Activated naive CD8-positive, alpha-beta T cell treated with anti-CD3 and anti-CD28 coated beads, Interleukin-2, amount 50 U/mL, for 24 hours (primary cell): ENCODE data around the gene KIF2C.
"Not testable (repeated sequence)": the region's sequence is repeated elsewhere in the genome, so short reads cannot be mapped to it uniquely, and the experiment has no call there.

Source experiments
- ATAC-seq: fragments of 150-1000 bp; cut with Tn5 transposase; one replicate; pipeline ENCODE4 v1.10.0; 2021
- DNase-seq: peaks from one replicate; pipeline ENCODE4 v3.0.0; 2021
- H3K27ac Mint-ChIP-seq: one replicate; pipeline ENCODE4 v1.8.0; 2021; ENCODE audit warnings: mild to moderate bottlenecking, mixed read lengths
- H3K27me3 Mint-ChIP-seq: one replicate; pipeline ENCODE4 v1.8.0; 2021; ENCODE audit warnings: mixed read lengths
- H3K36me3 Mint-ChIP-seq: one replicate; pipeline ENCODE4 v1.8.0; 2021; ENCODE audit warnings: low read depth, mixed read lengths
- H3K4me1 Mint-ChIP-seq: one replicate; pipeline ENCODE4 v1.8.0; 2021; ENCODE audit warnings: mixed read lengths
- H3K4me3 Mint-ChIP-seq: one replicate; pipeline ENCODE4 v1.8.0; 2021; ENCODE audit warnings: mild to moderate bottlenecking, moderate library complexity, mixed read lengths
- H3K9me3 Mint-ChIP-seq: one replicate; pipeline ENCODE4 v1.8.0; 2021; ENCODE audit warnings: mixed read lengths

KIF2C gene

DNA sequence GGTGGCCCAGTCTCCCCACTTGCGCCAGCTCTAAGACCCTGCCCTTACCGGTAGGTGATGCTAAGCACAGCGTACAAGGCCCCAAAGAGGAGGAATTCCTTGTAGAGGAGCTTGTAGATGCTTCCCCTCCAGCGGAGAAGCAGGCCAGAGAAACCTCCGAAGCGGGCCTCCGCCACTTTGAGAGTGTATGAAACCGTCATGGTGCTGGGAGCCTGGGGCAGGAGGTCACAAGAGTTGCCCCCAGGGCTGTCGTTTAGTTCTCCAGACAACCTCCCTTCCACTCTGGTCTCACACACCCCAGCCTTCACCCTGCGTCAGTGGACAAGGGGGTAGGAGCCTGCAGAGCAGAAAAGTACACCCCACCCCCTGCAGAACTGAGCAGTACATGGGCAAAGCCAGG is 47.9 kb downstream of the KIF2C start:
- Mint-ChIP-seq H3K4me1 (peaks cover 34% of the 10 kb centered on the region), H3K36me3 (peaks cover 2% of the 10 kb centered on the region), H3K27me3 (no peaks in the 10 kb centered on the region), H3K9me3 (no peaks in the 10 kb centered on the region), H3K4me3 (no peak overlapping the region), H3K27ac (no peak overlapping the region)
- DNase-seq, result no peak
- no peak for ATAC-seq

GRCh38 chr1:44788120-44788860 is 48.7 kb downstream of the KIF2C start, which contains the start of gene BEST4:
Gene BEST4 (minus strand): TSS chr1:44788170. CDS start chr1:44787705, 465 bp downstream.
- Mint-ChIP-seq H3K36me3 (no peaks in the 10 kb centered on the region), H3K27me3 (no peaks in the 10 kb centered on the region), H3K4me3 (no peak within 1 kb of the TSS), H3K27ac (no peak within 1 kb of the TSS), H3K4me1 (peaks cover 29% of the 10 kb centered on the region), H3K9me3 (no peaks in the 10 kb centered on the region)
- ATAC-seq (no peak), DNase-seq (no peak)

- H3K4me1 Mint-ChIP-seq, result peaks cover 5% of the 10 kb centered on the region
- H3K27me3 Mint-ChIP-seq, result no peaks in the 10 kb centered on the region
- ATAC-seq (no peak), DNase-seq (no peak)
- peak overlapping the region; percentile 22 for H3K27ac Mint-ChIP-seq
- H3K9me3 Mint-ChIP-seq, result no peaks in the 10 kb centered on the region
- H3K36me3 Mint-ChIP-seq, result no peaks in the 10 kb centered on the region
- no peak overlapping the region for H3K4me3 Mint-ChIP-seq
These were observed 51.5 kb downstream of the KIF2C start for GRCh38 chr1:44790968-44791801.

GRCh38 chr1:44792736-44793502 is 53.3 kb downstream of the KIF2C start:
- no peak overlapping the region for H3K4me3 Mint-ChIP-seq
- ATAC-seq, result no peak
- H3K36me3 Mint-ChIP-seq, result no peaks in the 10 kb centered on the region
- DNase-seq, result no peak
- H3K27ac Mint-ChIP-seq, result no peak overlapping the region
- no peaks in the 10 kb centered on the region for H3K4me1 Mint-ChIP-seq
- no peaks in the 10 kb centered on the region for H3K27me3 Mint-ChIP-seq
- H3K9me3 Mint-ChIP-seq, result no peaks in the 10 kb centered on the region

- Mint-ChIP-seq H3K36me3 (peaks cover 17% of the 10 kb centered on the region), H3K4me1 (peaks cover 23% of the 10 kb centered on the region)
- not testable (repeated sequence) for H3K27ac Mint-ChIP-seq, ATAC-seq, H3K27me3 Mint-ChIP-seq, DNase-seq, H3K9me3 Mint-ChIP-seq, H3K4me3 Mint-ChIP-seq
These were observed 58.2 kb downstream of the KIF2C start for GRCh38 chr1:44797886-44798285.

DNA sequence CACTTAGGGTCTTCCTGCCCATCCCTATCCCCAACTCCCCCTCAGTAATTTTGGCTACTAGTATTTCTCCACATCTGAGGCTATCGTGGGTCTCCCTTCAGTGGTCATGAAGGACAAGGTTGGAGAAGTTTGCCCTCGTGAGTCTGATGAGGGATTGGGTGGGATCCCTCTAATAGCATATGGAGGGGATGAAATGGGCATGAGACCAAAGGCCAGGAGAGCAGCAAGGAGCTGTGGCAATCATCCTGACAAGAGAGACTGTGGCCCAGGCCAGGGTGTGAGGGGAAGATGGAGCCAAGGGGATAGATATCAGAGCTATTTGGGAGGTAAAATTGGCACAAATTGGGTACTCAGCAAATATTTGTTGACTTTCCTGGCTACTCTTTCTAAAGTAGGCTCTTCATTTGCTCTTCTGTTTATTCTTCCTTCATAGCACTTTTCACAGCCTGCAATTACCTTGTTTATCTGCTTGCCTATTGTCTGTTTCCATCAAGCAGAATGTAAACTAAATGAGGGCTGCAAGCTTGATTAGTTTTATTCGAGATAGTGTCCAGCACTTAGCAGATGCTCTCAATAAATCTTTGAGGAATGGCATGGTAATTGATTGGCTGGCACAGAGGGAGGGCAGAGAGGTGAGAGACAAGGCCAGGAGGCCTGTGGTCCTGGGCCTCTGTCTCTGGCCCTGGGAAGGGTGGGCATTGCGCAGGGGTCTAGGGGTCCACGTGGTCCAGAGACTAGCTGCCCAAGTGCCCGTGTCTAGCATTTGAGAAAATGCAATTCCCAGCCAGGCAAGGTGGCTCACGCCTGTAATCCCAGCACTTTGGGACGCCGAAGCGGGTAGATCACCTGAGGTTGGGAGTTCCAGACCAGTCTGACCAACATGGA is 59.1 kb downstream of the KIF2C start:
- DNase-seq, result no peak
- H3K36me3 Mint-ChIP-seq, result peaks cover 24% of the 10 kb centered on the region
- no peaks in the 10 kb centered on the region for H3K9me3 Mint-ChIP-seq
- no peak for ATAC-seq
- peak overlapping the region; percentile 97 for H3K27ac Mint-ChIP-seq
- H3K4me1 Mint-ChIP-seq, result peaks cover 32% of the 10 kb centered on the region
- no peaks in the 10 kb centered on the region for H3K27me3 Mint-ChIP-seq
- no peak overlapping the region for H3K4me3 Mint-ChIP-seq

DNA sequence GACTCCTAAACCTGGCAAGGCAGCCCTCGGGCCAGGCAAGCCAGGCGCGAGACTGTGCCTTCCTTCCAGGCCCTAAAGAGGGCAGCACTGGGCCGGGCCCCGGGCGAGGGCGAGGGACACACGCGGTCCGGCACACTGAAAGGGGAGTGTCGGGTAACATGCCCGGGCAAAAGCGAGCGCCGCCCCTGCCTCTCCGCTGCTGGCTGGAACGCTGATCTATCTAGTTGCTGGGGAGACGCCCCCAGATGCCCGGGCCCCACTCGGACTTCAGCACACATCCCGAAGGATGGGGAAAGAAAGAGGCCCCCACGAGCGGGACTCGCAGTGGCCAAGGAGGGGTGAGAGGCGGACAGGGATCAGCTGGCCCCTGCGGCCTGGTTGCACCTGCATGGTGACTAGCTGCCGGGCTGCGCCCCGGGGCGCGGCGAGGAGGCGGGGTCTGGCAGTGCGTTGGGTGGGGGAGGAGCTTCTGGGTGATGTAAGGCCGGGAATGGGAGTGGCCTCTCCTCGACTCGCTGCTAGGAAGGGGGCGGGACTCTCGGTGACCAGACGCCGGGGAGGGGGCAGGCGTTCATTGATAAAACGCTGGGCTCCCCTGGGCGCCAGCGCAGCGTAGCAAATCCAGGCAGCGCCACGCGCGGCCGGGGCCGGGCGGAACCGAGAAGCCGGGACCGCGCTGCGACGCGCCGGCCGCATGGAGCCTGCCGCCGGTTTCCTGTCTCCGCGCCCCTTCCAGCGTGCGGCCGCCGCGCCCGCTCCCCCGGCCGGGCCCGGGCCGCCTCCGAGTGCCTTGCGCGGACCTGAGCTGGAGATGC is 60.3 kb downstream of the KIF2C start, which contains the start of gene PLK3:
TSS of gene PLK3 (plus strand) at position 608 of the 815 bp plus-strand sequence. CDS start at position 695, 87 bp downstream.
- ATAC-seq (peak; percentile 74), DNase-seq (peak; percentile 98)
- peaks cover 44% of the 10 kb centered on the region for H3K4me1 Mint-ChIP-seq
- no peaks in the 10 kb centered on the region for H3K27me3 Mint-ChIP-seq
- no peaks in the 10 kb centered on the region for H3K9me3 Mint-ChIP-seq
- H3K36me3 Mint-ChIP-seq, result peaks cover 33% of the 10 kb centered on the region
- peak within 1 kb of the TSS; percentile 97 for H3K27ac Mint-ChIP-seq
- peak within 1 kb of the TSS; percentile 94 for H3K4me3 Mint-ChIP-seq

- DNase-seq, result no peak
- Mint-ChIP-seq H3K4me3 (peak overlapping the region; percentile 94), H3K27me3 (no peaks in the 10 kb centered on the region), H3K36me3 (peaks cover 41% of the 10 kb centered on the region), H3K9me3 (no peaks in the 10 kb centered on the region), H3K4me1 (peaks cover 56% of the 10 kb centered on the region), H3K27ac (peak overlapping the region; percentile 93)
- ATAC-seq, result peak; percentile 26
These were observed 62.1 kb downstream of the KIF2C start for GRCh38 chr1:44801491-44802305.

GRCh38 chr1:44802306-44803061 is 62.8 kb downstream of the KIF2C start:
- Mint-ChIP-seq H3K27me3 (no peaks in the 10 kb centered on the region), H3K9me3 (no peaks in the 10 kb centered on the region), H3K4me3 (peak overlapping the region; percentile 94), H3K27ac (peak overlapping the region; percentile 93), H3K4me1 (peaks cover 64% of the 10 kb centered on the region), H3K36me3 (peaks cover 46% of the 10 kb centered on the region)
- DNase-seq, result no peak
- ATAC-seq, result no peak

DNA sequence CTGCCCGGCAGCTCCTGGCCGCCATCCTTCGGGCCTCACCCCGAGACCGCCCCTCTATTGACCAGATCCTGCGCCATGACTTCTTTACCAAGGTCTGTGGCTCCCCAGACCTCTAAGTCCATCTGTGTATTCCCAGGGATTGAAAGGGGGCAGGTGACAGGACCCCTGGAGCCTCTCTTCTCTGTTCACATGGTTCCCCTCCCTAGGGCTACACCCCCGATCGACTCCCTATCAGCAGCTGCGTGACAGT is 63.4 kb downstream of the KIF2C start:
- Mint-ChIP-seq H3K27ac (peak overlapping the region; percentile 93), H3K27me3 (no peaks in the 10 kb centered on the region), H3K36me3 (peaks cover 46% of the 10 kb centered on the region), H3K4me1 (peaks cover 69% of the 10 kb centered on the region), H3K9me3 (no peaks in the 10 kb centered on the region), H3K4me3 (peak overlapping the region; percentile 94)
- DNase-seq, result no peak
- no peak for ATAC-seq

DNA sequence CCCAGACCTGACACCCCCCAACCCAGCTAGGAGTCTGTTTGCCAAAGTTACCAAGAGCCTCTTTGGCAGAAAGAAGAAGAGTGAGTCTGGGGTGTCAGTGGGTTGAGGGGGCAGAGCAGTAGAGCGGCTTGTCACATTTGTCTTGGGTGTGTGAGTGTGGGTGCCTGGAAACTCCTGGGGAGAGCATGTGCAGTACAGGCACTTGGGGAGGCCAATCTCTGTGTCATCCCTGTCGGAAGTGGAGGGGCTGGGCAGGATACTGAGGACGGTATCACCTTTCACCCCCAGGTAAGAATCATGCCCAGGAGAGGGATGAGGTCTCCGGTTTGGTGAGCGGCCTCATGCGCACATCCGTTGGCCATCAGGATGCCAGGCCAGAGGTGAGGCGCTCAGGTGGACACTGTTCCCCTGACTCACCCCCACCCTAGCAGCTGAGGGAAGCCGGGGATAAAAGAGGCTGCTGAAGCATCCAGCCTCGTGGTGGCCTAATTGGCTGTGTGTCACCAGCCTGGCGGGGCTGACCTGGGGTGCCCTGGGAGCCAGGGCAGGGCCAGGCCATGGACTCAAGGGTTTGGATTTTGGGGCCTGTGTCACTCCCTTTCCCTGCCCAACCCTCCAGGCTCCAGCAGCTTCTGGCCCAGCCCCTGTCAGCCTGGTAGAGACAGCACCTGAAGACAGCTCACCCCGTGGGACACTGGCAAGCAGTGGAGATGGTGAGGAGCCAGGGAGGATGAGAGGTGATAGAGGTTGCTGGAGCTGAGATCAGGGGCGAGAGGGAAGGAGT is 63.9 kb downstream of the KIF2C start:
- peak overlapping the region; percentile 93 for H3K27ac Mint-ChIP-seq
- ATAC-seq (no peak), DNase-seq (no peak)
- peaks cover 74% of the 10 kb centered on the region for H3K4me1 Mint-ChIP-seq
- peak overlapping the region; percentile 94 for H3K4me3 Mint-ChIP-seq
- peaks cover 46% of the 10 kb centered on the region for H3K36me3 Mint-ChIP-seq
- H3K9me3 Mint-ChIP-seq, result no peaks in the 10 kb centered on the region
- no peaks in the 10 kb centered on the region for H3K27me3 Mint-ChIP-seq
